ENCODE measurements around the gene MAPK11. TPM values are rescaled to one million over a fixed set of nuclear protein-coding genes. Genes with fewer than 3 reads are reported as not detected.

The MAPK11 gene
- total RNA-seq, 1 donor from 2014 or later, result 8.2 TPM

- peak; percentile 11 for ATAC-seq
- DNase-seq (ENCODE audit: low spot score), result no peak
Observed at GRCh38 chr22:50308597-50308935, 38.4 kb upstream of the MAPK11 start.

GRCh38 chr22:50307890-50308596, 37.9 kb upstream of the MAPK11 start:
- DNase-seq (ENCODE audit: low spot score) (no peak), ATAC-seq (no peak)

GRCh38 chr22:50306753-50307749, 36.9 kb upstream of the MAPK11 start, which contains the start of gene PLXNB2:
PLXNB2 (minus strand) TSS chr22:50307646; CDS start chr22:50290584, 17,062 bp downstream.
- DNase-seq (ENCODE audit: low spot score) (peak; percentile 83), ATAC-seq (peak; percentile 66)

- ATAC-seq, result peak; percentile 66
- DNase-seq (ENCODE audit: low spot score), result peak; percentile 88
Observed at GRCh38 chr22:50305923-50306566, 35.9 kb upstream of the MAPK11 start.

- DNase-seq (ENCODE audit: low spot score), result no peak
- peak; percentile 10 for ATAC-seq
Observed at GRCh38 chr22:50305393-50305922, 35.3 kb upstream of the MAPK11 start.

- DNase-seq (ENCODE audit: low spot score) (no peak), ATAC-seq (no peak)
Observed at GRCh38 chr22:50304528-50305392, 34.6 kb upstream of the MAPK11 start.

GRCh38 chr22:50303848-50304527, 33.8 kb upstream of the MAPK11 start:
- DNase-seq (ENCODE audit: low spot score) (peak; percentile 71), ATAC-seq (peak; percentile 9)

GRCh38 chr22:50303515-50303847, 33.3 kb upstream of the MAPK11 start:
- DNase-seq (ENCODE audit: low spot score), result no peak
- no peak for ATAC-seq

- ATAC-seq (no peak), DNase-seq (ENCODE audit: low spot score) (no peak)
Observed at GRCh38 chr22:50302564-50302963, 32.4 kb upstream of the MAPK11 start.

- ATAC-seq (no peak), DNase-seq (ENCODE audit: low spot score) (no peak)
Observed at GRCh38 chr22:50302041-50302541, 31.9 kb upstream of the MAPK11 start.

GRCh38 chr22:50301581-50301991, 31.4 kb upstream of the MAPK11 start:
- no peak for ATAC-seq
- DNase-seq (ENCODE audit: low spot score), result no peak

GRCh38 chr22:50300620-50301257, 30.6 kb upstream of the MAPK11 start:
- ATAC-seq (no peak), DNase-seq (ENCODE audit: low spot score) (no peak)

- peak; percentile 69 for ATAC-seq
- DNase-seq (ENCODE audit: low spot score), result peak; percentile 98
Observed at GRCh38 chr22:50299785-50300619, 29.8 kb upstream of the MAPK11 start.

- DNase-seq (ENCODE audit: low spot score) (no peak), ATAC-seq (peak; percentile 0)
Observed at GRCh38 chr22:50298937-50299784, 29.0 kb upstream of the MAPK11 start.

GRCh38 chr22:50298266-50298637, 28.1 kb upstream of the MAPK11 start:
- no peak for ATAC-seq
- DNase-seq (ENCODE audit: low spot score), result no peak

GRCh38 chr22:50297510-50298265, 27.5 kb upstream of the MAPK11 start:
- no peak for DNase-seq (ENCODE audit: low spot score)
- no peak for ATAC-seq

Data from left lobe of liver (tissue), 2 donors.